ENCODE results near the gene MIA3. TPM values are rescaled to one million over a fixed set of nuclear protein-coding genes. Genes with fewer than 3 reads are reported as not detected.

MIA3 gene
- total and polyA plus RNA-seq, 2 of the 4 experiments (the other 2 are of a cell fraction) = 35.0 to 45.4 TPM

- TF ChIP-seq, protein P1, sequence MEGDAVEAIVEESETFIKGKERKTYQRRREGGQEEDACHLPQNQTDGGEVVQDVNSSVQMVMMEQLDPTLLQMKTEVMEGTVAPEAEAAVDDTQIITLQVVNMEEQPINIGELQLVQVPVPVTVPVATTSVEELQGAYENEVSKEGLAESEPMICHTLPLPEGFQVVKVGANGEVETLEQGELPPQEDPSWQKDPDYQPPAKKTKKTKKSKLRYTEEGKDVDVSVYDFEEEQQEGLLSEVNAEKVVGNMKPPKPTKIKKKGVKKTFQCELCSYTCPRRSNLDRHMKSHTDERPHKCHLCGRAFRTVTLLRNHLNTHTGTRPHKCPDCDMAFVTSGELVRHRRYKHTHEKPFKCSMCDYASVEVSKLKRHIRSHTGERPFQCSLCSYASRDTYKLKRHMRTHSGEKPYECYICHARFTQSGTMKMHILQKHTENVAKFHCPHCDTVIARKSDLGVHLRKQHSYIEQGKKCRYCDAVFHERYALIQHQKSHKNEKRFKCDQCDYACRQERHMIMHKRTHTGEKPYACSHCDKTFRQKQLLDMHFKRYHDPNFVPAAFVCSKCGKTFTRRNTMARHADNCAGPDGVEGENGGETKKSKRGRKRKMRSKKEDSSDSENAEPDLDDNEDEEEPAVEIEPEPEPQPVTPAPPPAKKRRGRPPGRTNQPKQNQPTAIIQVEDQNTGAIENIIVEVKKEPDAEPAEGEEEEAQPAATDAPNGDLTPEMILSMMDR (conservative IDR thresholded peaks at IDR 0.05; ENCODE audit: low read depth, low read length) = no peak
- TF ChIP-seq SMC3 (IDR thresholded peaks at IDR 0.05; ENCODE audit: low read depth, low read length) = no peak
- TF ChIP-seq FOS (IDR thresholded peaks at IDR 0.05; ENCODE audit: low read depth, low read length) = 0 out of 2 replicates have a peak, but pooled peaks have one; percentile 7
These were observed 94.6 kb downstream of the MIA3 start, which contains the start of the genes AIDA and BROX (continued) for GRCh38 chr1:222712253-222713090.
